CD14-positive monocyte (primary cell): ENCODE results near the gene ANK2. TPM values are rescaled to one million over a fixed set of nuclear protein-coding genes. Genes with fewer than 3 reads are reported as not detected.

Source experiments
- DNase-seq, 3 donors: peaks; one replicate each; pipeline ENCODE4 v3.0.0-alpha.2; 2011 to 2022
- H2AFZ ChIP-seq: 2 replicates; pipeline ENCODE4 v1.6.0; 2012; ENCODE audit warnings: mild to moderate bottlenecking, low read depth, low read length, inconsistent platforms; ENCODE audit not compliant: insufficient read depth, poor library complexity, severe bottlenecking
- H3K27ac ChIP-seq, 2 donors: 1 replicate in 1 of 2; 2 replicates in 1 of 2; pipeline ENCODE4 v1.5.1; 2012 to 2013; ENCODE audit warnings: low read length in 2 of 2, control low read depth in 1 of 2, inconsistent platforms in 1 of 2, low read depth in 1 of 2, mild to moderate bottlenecking in 1 of 2
- H3K27me3 ChIP-seq, 2 donors: one replicate each; pipeline versions ENCODE4 v1.6.0 to v1.6.1; 2011 to 2013; ENCODE audit warnings: low read length in 2 of 2; ENCODE audit not compliant: control insufficient read depth in 2 of 2, insufficient read depth in 2 of 2
- H3K36me3 ChIP-seq, 2 donors: replicated peaks in 1 of 2; 1 replicate in 1 of 2; 2 replicates in 1 of 2; pipeline versions ENCODE4 v1.5.1 to v1.6.1; 2012 to 2013; ENCODE audit warnings: low read length in 2 of 2, control low read depth in 1 of 2, inconsistent platforms in 1 of 2, mild to moderate bottlenecking in 1 of 2; ENCODE audit not compliant: insufficient read depth in 2 of 2, control insufficient read depth in 1 of 2
- H3K4me1 ChIP-seq, 2 donors: 1 replicate in 1 of 2; 2 replicates in 1 of 2; pipeline versions ENCODE4 v1.5.1 to v1.6.1; 2012 to 2013; ENCODE audit warnings: low read length in 2 of 2, control low read depth in 1 of 2, inconsistent platforms in 1 of 2, mild to moderate bottlenecking in 1 of 2, moderate library complexity in 1 of 2; ENCODE audit not compliant: insufficient read depth in 2 of 2, control insufficient read depth in 1 of 2
- H3K4me2 ChIP-seq: replicated peaks from 2 replicates; pipeline ENCODE3; 2012; ENCODE audit warnings: low read length, moderate library complexity, mild to moderate bottlenecking; ENCODE audit not compliant: poor library complexity, severe bottlenecking; ENCODE audit errors: extremely low read depth
- H3K4me3 ChIP-seq, 3 experiments: fragments of 200-600 bp in 1 of 3; sonication (generic) in 1 of 3; replicated peaks in 1 of 3; 1 replicate in 2 of 3; 2 replicates in 1 of 3; pipeline ENCODE4 v1.5.1; 2011 to 2013; ENCODE audit warnings: low read length in 3 of 3, mild to moderate bottlenecking in 3 of 3, control low read depth in 2 of 3, low read depth in 2 of 3, inconsistent platforms in 1 of 3, moderate library complexity in 1 of 3
- H3K79me2 ChIP-seq: 2 replicates; pipeline ENCODE4 v1.6.0; 2012; ENCODE audit warnings: mild to moderate bottlenecking, control low read depth, inconsistent platforms, low read length, moderate library complexity; ENCODE audit not compliant: insufficient read depth
- H3K9ac ChIP-seq: 2 replicates; pipeline ENCODE4 v1.6.0; 2017; ENCODE audit warnings: low read length, mild to moderate bottlenecking; ENCODE audit not compliant: insufficient read depth, poor library complexity, severe bottlenecking
- H3K9me3 ChIP-seq, 2 donors: replicated peaks in 1 of 2; 1 replicate in 1 of 2; 2 replicates in 1 of 2; pipeline versions ENCODE4 v1.5.1 to v1.6.1; 2012 to 2013; ENCODE audit warnings: low read length in 2 of 2, control low read depth in 1 of 2; ENCODE audit not compliant: control insufficient read depth in 1 of 2, insufficient read depth in 1 of 2
- H4K20me1 ChIP-seq: 2 replicates; pipeline ENCODE4 v1.6.0; 2012; ENCODE audit warnings: mild to moderate bottlenecking, low read length, control low read depth, moderate library complexity; ENCODE audit not compliant: insufficient read depth
- H3K27ac Mint-ChIP-seq, 7 donors: one replicate each; pipeline ENCODE4 v1.8.0; 2020; ENCODE audit warnings: mild to moderate bottlenecking in 7 of 7, mixed read lengths in 7 of 7, moderate library complexity in 6 of 7, inconsistent platforms in 2 of 7
- H3K27me3 Mint-ChIP-seq, 3 donors: one replicate each; pipeline ENCODE4 v1.8.0; 2021 to 2022; ENCODE audit warnings: low read depth in 3 of 3, mild to moderate bottlenecking in 3 of 3, mixed read lengths in 3 of 3, moderate library complexity in 3 of 3, inconsistent platforms in 1 of 3
- H3K36me3 Mint-ChIP-seq, 2 donors: one replicate each; pipeline ENCODE4 v1.8.0; 2020; ENCODE audit warnings: mixed read lengths in 2 of 2, inconsistent platforms in 1 of 2, mild to moderate bottlenecking in 1 of 2
- H3K4me1 Mint-ChIP-seq: one replicate; pipeline ENCODE4 v1.8.0; 2020; ENCODE audit warnings: mild to moderate bottlenecking, mixed read lengths
- H3K4me3 Mint-ChIP-seq, 2 donors: one replicate each; pipeline ENCODE4 v1.8.0; 2020; ENCODE audit warnings: mild to moderate bottlenecking in 2 of 2, mixed read lengths in 2 of 2, moderate library complexity in 1 of 2
- H3K9me3 Mint-ChIP-seq, 7 donors: one replicate each; pipeline ENCODE4 v1.8.0; 2020 to 2022; ENCODE audit warnings: mixed read lengths in 7 of 7, mild to moderate bottlenecking in 6 of 7, moderate library complexity in 6 of 7, inconsistent platforms in 2 of 7
- CTCF ChIP-seq: fragments of 200-600 bp; IDR thresholded peaks from one replicate; pipeline ENCODE4 v1.8.0; 2022; ENCODE audit warnings: antibody characterized with exemption, mild to moderate bottlenecking
- WGBS: methylation state at CpG from one replicate; pipeline ENCODE4 v1.1.5; 2013; ENCODE audit warnings: missing lambda C conversion rate; ENCODE audit not compliant: insufficient coverage; 5-methylcytosine and 5-hydroxymethylcytosine counted together
- intact Hi-C, 2 donors: fragments of 100-400 bp; cut with micrococcal nuclease; formaldehyde crosslinking; loops; one replicate each; pipeline versions ENCODE4 v1.15.0 to v1.15.1; 2023
- polyA plus RNA-seq, 3 donors: library from polyadenylated mRNA; depleted of rRNA in 1 of 3; unstranded in 2 of 3; stranded (reverse) in 1 of 3; fragments of 300-500 nt in 2 of 3; fragments of >200 nt in 1 of 3; fragmentation: Illumina TruSeq in 2 of 3; gene quantifications; 1 replicate in 2 of 3; 2 replicates in 1 of 3; pipeline ENCODE4 v1.2.3, GENCODE V29; 2012 to 2021

ANK2 gene
- polyA plus RNA-seq, 3 donors = not detected

DNA sequence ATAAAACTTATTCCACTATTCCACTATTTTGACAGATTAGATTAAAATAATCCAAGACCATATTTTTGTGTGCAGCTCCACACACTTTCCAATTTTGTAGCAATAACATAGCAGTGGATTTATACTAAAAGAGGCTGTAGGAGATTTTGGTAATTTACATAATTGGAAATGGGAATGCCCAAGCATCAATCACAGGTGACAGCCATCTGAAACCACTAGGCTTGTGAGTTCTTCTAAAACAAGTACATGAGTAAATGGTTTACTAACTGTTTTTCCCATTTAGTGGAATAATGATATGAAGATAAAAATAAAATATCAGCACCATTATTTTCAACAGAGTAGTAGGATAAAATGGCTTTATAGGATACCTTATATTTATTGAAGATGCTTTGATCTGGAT lies 4.4 kb downstream of the ANK2 start:
- H3K4me1 Mint-ChIP-seq = no peaks in the 10 kb centered on the region
- H3K27me3 ChIP-seq = no peaks in the 10 kb centered on the region
- H3K4me2 ChIP-seq = no peak overlapping the region
- peaks cover 0 to 2% (median 1%) of the 10 kb centered on the region in 3 donors for H3K27me3 Mint-ChIP-seq
- H3K9me3 Mint-ChIP-seq = peaks cover 0 to 1% (median 0%) of the 10 kb centered on the region in 7 donors
- intact Hi-C loops = no loop called here
- no peak overlapping the region for H3K27ac ChIP-seq
- no peak overlapping the region for H2AFZ ChIP-seq
- H3K4me1 ChIP-seq = no peaks in the 10 kb centered on the region
- no peaks in the 10 kb centered on the region for H3K9me3 ChIP-seq
- H3K9ac ChIP-seq = no peak overlapping the region
- no peak overlapping the region for H3K4me3 ChIP-seq
- no peaks in the 10 kb centered on the region for H4K20me1 ChIP-seq
- H3K36me3 Mint-ChIP-seq = no peaks in the 10 kb centered on the region
- no peak overlapping the region for H3K4me3 Mint-ChIP-seq
- H3K27ac Mint-ChIP-seq = no peak overlapping the region
- H3K79me2 ChIP-seq = no peaks in the 10 kb centered on the region
- H3K36me3 ChIP-seq = no peaks in the 10 kb centered on the region
- DNase-seq = no peak
- TF ChIP-seq CTCF = no peak

DNA sequence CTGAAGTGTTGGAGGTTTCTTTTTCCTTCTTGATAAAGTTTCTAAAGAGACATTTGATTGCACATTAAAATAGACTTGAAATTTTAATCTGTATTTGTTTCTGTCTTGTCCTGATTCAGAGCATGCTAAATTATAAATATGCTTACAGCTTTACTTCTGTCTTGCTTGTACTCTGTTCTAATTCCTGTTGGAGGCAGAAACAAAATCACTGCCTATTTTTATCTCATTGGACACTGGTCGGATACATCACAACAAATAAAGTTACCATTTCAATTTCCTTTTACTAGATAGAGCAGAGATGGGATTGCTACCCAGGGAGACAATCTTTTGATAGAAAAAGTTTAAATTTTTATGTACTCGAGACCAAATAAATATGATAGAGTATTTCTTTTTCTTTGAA lies 6.9 kb downstream of the ANK2 start:
- Histone ChIP-seq H2AFZ (no peak overlapping the region), H3K4me3 (no peak overlapping the region), H3K9ac (no peak overlapping the region), H3K9me3 (no peaks in the 10 kb centered on the region), H3K27ac (no peak overlapping the region), H3K4me1 (no peaks in the 10 kb centered on the region), H3K79me2 (no peaks in the 10 kb centered on the region), H3K4me2 (no peak overlapping the region), H3K27me3 (no peaks in the 10 kb centered on the region), H4K20me1 (no peaks in the 10 kb centered on the region), H3K36me3 (no peaks in the 10 kb centered on the region)
- WGBS = no CpG with 5 or more reads among the region's 2 CpGs
- Mint-ChIP-seq H3K4me1 (no peaks in the 10 kb centered on the region), H3K36me3 (no peaks in the 10 kb centered on the region), H3K4me3 (no peak overlapping the region), H3K27me3 (peaks cover 0 to 1% (median 1%) of the 10 kb centered on the region in 3 donors), H3K27ac (no peak overlapping the region), H3K9me3 (peaks cover 0 to 1% (median 0%) of the 10 kb centered on the region in 7 donors)
- TF ChIP-seq CTCF = no peak
- DNase-seq = no peak
- intact Hi-C loops = no loop called here
